ENCODE measurements around the gene CDKAL1. TPM values are rescaled to one million over a fixed set of nuclear protein-coding genes. Genes with fewer than 3 reads are reported as not detected.
A peak's percentile ranks its signal among the peaks of the same experiment; 100 is the strongest.

Gene CDKAL1
- total and polyA plus RNA-seq, 9 of the 15 experiments (the other 6 are each of a cell fraction or from before 2014, with no cell fraction given) = 11.2 to 36.3 (median 20.1) TPM

DNA sequence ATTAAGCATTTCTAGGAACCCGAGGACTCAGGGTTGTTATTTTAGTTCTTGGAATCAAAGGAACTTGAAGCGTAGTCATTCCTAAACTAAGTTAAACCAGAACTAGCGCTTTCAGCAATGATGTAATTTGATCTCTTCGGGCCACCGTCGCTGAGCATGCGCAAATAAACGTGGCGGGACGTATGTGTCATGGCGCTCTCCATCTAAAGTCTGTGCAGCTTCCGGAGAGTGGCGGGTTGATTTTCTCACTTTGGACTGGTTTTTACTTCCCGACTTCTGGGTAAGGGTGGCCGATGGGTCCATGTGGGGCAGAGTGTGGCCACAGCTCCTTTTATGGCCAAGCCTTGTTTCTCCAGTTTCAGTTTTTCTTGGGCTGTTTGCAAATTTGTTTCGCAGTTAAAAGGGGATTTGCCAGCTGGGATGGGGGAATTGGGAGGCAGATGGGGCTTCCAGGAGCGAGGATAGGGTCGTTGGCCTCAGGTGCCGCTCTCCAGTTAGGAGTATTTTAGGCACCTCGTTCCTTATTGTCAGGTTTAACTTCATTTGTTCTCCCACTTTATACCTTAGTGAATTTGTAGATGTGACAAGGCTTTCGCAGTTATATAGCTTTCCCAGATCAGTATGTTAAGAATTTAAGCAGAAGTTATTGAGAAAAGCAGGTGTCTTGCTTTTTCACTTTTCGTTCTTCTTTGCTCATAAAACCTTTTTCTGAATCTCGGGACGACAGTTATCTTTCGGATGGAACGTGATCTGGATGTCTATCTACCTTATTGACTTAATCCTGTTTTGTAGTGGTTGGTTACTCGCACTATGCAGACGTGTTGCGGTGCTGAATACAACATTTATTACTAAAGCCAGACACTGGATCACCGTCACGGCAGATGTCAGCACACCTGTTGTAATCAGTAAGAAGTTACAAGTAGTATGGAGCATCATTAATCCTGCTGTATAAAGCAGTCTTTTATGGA lies at the start of gene CDKAL1 (continued):
- TF ChIP-seq, protein P1, sequence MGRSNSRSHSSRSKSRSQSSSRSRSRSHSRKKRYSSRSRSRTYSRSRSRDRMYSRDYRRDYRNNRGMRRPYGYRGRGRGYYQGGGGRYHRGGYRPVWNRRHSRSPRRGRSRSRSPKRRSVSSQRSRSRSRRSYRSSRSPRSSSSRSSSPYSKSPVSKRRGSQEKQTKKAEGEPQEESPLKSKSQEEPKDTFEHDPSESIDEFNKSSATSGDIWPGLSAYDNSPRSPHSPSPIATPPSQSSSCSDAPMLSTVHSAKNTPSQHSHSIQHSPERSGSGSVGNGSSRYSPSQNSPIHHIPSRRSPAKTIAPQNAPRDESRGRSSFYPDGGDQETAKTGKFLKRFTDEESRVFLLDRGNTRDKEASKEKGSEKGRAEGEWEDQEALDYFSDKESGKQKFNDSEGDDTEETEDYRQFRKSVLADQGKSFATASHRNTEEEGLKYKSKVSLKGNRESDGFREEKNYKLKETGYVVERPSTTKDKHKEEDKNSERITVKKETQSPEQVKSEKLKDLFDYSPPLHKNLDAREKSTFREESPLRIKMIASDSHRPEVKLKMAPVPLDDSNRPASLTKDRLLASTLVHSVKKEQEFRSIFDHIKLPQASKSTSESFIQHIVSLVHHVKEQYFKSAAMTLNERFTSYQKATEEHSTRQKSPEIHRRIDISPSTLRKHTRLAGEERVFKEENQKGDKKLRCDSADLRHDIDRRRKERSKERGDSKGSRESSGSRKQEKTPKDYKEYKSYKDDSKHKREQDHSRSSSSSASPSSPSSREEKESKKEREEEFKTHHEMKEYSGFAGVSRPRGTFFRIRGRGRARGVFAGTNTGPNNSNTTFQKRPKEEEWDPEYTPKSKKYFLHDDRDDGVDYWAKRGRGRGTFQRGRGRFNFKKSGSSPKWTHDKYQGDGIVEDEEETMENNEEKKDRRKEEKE (IDR thresholded peaks at IDR 0.05; ENCODE audit: borderline replicate concordance in 1 of 2, control insufficient read depth in 1 of 2, low read depth in 2 of 2, low read length in 1 of 2) = no peak
- TF ChIP-seq ZNF316 (IDR thresholded peaks at IDR 0.05) (peak; percentile 9; the same call in 1 of the 2 replicates), ZNF584 (CRISPR knock-in tag; IDR thresholded peaks at IDR 0.05; ENCODE audit: low read depth) (no peak), MAFG (tag; conservative IDR thresholded peaks at IDR 0.05) (0 out of 2 replicates have a peak, but pooled peaks have one; percentile 20), ZNF212 (CRISPR knock-in tag; IDR thresholded peaks at IDR 0.05) (0 out of 2 replicates have a peak, but pooled peaks have one; percentile 17), ATF1 (CRISPR knock-in tag; IDR thresholded peaks at IDR 0.05) (no peak), ATF1 (tag; IDR thresholded peaks at IDR 0.05) (peak; percentile 81), RUNX1 (IDR thresholded peaks at IDR 0.05; ENCODE audit: low read depth) (no peak), SP2 (IDR thresholded peaks at IDR 0.05; ENCODE audit: extremely low read depth, low read depth, low read length, poor library complexity, severe bottlenecking) (no peak), FOXK1 (CRISPR knock-in tag; IDR thresholded peaks at IDR 0.05; ENCODE audit: borderline replicate concordance) (0 out of 2 replicates have a peak, but pooled peaks have one; percentile 39), POLR3A (IDR thresholded peaks at IDR 0.05; ENCODE audit: borderline replicate concordance, extremely low read depth, insufficient read depth, insufficient read length) (no peak), EP400 (IDR thresholded peaks at IDR 0.05) (peak; percentile 91), SIN3B (IDR thresholded peaks at IDR 0.05; ENCODE audit: low read depth) (peak; percentile 99), PKNOX1 (IDR thresholded peaks at IDR 0.05) (no peak; the same call in 1 of the 2 replicates), KDM1A (IDR thresholded peaks at IDR 0.05) (no peak), FIP1L1 (IDR thresholded peaks at IDR 0.05; ENCODE audit: low read depth, low read length, poor library complexity, severe bottlenecking) (no peak), FOXJ2 (tag; IDR thresholded peaks at IDR 0.05) (no peak), DIDO1 (tag; IDR thresholded peaks at IDR 0.05; ENCODE audit: low read depth) (peak; percentile 82; the same call in 1 of the 2 replicates), ZNF3 (CRISPR knock-in tag; IDR thresholded peaks at IDR 0.05) (no peak), DDX20 (tag; IDR thresholded peaks at IDR 0.05; ENCODE audit: low read depth) (no peak), BMI1 (IDR thresholded peaks at IDR 0.05; ENCODE audit: low read length) (no peak)
- TF ChIP-seq, protein P2, sequence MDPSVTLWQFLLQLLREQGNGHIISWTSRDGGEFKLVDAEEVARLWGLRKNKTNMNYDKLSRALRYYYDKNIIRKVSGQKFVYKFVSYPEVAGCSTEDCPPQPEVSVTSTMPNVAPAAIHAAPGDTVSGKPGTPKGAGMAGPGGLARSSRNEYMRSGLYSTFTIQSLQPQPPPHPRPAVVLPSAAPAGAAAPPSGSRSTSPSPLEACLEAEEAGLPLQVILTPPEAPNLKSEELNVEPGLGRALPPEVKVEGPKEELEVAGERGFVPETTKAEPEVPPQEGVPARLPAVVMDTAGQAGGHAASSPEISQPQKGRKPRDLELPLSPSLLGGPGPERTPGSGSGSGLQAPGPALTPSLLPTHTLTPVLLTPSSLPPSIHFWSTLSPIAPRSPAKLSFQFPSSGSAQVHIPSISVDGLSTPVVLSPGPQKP (CRISPR knock-in tag; IDR thresholded peaks at IDR 0.05) = no peak

All from K562 (cell line).